H4 (cell line): ENCODE results near the gene TNFRSF1B. TPM values are rescaled to one million over a fixed set of nuclear protein-coding genes. Genes with fewer than 3 reads are reported as not detected.

ENCODE experiments used
- DNase-seq: peaks from one replicate; pipeline ENCODE4 v3.0.0-alpha.2; 2015; ENCODE audit warnings: low spot score
- total RNA-seq: library from RNA; depleted of rRNA; stranded (reverse); fragments of >200 nt; shearing (Covaris generic); gene quantifications from 2 replicates; pipeline ENCODE4 v1.2.3, GENCODE V29; 2014

Gene TNFRSF1B
- total RNA-seq, 1 experiment from 2014 or later: 0.93 TPM

DNA sequence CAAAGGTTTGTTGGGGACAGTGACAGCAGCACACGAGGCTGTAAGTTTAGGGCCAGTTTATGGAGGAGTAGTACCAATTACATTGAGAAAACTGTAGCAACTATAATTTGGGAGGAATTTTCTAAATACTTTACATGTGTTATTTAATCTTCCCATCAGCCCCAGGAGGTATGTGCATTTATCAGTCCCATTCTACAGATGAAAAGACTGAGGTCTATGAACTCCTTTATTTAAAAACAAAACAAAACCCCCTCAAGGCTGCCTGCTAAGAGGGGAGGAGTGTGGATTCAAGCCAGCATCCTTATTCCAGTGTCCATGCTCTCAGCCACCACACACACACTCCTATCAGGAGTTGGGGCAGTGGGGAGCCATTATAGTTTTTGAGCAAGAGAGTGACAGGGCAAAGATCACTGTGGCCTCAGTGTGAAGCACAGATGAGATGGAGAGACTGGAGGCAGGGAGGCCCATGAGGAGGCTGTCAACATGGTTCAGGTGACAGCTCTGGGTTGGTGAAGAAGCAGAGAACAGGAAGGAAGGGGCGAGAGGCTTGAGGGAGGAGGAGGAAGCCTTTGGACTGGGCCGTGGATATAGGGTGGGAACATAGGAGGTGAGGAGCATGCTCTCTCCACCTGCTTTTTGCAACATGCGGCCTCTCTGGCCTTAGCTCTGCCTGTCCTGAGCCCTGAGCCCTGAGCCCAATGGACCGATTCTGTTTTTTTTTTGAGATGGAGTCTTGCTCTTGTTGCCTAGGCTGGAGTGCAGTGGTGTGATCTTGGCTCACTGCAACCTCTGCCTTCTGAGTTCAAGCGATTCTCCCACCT lies 9.7 kb downstream of the TNFRSF1B start:
- no peak for DNase-seq

- no peak for DNase-seq
These were observed 10.6 kb downstream of the TNFRSF1B start for GRCh38 chr1:12177156-12177998.

DNA sequence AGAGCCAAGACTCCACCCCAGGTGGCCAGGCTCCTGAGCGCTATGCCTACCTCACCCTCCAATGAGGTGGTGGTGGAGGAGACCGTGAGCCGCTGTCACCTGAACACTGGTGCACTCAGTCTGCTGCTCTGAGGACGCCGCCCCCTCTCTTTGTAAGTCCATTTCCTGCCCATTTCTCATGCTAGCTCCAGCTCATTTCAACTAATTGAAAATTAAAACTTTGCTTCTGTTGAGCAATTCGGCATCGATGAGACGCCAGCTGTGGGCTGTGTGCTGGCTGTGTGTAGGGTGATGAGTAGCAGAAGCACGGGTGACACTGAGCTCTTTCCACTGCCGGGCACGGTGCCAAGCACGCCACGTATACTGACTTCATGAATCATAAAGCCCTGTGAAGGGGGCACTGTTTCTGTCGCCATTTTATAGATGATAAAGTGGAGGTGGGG lies 11.2 kb downstream of the TNFRSF1B start:
- DNase-seq: peak; percentile 23

DNA sequence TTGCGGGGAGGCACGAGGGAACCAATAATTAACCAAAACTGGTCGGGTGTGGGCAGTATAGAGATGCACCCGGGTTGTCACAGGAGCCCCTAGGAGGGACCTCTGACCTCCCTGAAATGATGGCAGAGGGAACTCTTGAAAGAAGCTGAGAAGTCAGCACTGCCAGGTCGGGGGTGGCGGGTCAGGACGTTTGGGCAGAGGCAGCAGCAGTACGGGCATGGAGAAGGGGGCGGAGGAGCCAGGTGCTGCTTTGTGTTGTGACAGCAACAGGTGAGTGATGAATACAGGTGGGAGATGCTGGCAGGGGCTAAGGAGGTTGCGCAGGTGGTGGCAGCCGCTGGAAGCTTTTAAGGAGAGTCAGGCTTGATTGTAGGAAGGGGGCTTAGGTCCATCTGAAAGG lies 11.7 kb downstream of the TNFRSF1B start:
- DNase-seq: no peak

DNA sequence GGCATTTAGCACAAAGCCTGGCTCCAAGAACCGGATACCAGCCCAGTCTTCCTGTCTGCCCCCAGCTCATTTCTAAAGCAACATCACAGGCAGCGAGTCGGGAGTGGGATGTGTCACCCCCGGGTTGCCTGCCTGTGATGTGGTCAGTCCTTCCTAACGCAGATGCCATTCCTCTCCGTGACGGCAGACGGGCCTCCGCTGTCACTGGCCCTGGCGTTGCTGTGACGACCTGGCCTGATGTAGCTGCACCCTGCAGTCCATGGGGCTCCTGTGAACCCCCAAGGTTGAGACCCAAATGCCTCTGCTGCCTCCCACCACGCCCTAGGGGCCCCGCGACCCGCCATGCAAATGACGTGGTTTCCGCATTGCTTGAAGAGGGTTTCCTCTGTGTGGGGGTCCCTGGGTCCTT lies 12.3 kb downstream of the TNFRSF1B start:
- DNase-seq: peak; percentile 63

GRCh38 chr1:12179676-12180075 lies 12.9 kb downstream of the TNFRSF1B start:
- no peak for DNase-seq

DNA sequence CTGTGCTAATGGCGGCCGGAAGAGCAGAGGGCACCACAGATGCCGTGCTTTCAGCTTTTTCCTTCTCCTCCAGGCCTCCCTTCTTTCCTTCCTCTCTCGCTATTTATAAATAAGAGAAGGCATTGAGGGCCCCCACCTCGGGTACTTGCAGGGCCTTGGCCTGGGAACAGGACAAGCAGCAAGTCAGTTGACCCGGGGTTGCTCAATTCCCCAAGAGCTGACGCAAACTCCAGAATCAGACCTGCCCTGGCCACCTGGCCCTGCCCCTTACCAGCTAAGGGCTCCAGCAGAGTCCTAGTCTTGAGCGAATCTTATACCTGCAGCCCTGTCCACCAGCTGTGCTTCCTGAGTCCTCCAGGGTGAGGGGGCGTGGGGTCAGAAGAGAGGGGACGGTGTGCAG lies 13.5 kb downstream of the TNFRSF1B start:
- no peak for DNase-seq

DNA sequence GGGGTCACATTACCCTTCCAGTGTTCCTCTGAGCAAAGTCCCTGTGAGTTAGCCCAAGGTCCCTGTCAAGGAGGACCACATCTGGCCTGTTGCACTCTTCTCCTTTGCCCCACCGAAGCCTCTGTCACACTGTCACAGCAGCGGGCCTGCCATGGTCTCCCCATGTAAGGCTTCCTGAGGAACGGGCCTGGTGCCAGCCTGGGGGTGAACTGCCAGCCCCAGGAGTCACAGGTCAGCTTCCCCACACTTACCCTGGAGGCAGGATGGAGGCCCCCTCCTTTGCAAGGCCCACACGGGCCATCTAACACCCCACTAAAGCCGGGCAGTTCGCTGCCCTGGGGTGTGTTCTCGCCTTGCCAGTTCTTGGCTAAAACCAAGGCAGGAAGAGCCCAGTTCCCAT lies 14.1 kb downstream of the TNFRSF1B start:
- no peak for DNase-seq

GRCh38 chr1:12181568-12181967 lies 14.8 kb downstream of the TNFRSF1B start:
- DNase-seq: no peak

GRCh38 chr1:12182410-12182984 lies 15.7 kb downstream of the TNFRSF1B start:
- DNase-seq: no peak

DNA sequence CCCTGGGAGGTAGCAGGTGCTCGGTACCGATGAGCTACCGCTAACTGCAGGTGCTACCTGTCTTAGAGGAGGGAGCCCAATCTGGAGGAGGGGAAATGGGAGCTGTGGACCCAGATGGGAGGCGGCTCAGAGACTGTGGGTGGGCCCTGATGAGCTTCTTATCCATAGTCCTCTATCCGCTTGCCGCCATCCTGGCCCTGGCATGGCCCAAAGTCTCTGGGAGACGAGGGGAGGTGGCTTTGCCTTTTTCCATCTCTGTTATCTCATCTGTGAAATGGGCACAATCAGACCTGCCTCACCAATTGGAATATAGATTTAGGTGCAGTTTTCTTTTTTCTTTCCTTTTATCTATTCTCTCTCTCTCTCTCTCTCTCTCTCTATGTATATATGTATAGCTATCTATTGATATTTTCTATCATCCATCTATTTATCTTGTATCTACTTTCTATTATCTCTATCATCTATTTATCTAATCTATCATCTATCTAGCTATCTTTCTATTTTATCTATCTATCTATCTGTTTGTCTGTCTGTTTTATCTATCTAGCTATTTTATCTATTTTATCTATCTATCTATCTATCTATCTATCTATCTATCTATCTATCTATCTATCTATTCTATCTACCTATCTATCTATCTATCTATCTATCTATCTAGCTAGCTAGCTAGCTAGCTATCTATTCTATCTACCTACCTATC lies 16.5 kb downstream of the TNFRSF1B start:
- no peak for DNase-seq

- DNase-seq: no peak
These were observed 17.4 kb downstream of the TNFRSF1B start for GRCh38 chr1:12184008-12184681.

DNA sequence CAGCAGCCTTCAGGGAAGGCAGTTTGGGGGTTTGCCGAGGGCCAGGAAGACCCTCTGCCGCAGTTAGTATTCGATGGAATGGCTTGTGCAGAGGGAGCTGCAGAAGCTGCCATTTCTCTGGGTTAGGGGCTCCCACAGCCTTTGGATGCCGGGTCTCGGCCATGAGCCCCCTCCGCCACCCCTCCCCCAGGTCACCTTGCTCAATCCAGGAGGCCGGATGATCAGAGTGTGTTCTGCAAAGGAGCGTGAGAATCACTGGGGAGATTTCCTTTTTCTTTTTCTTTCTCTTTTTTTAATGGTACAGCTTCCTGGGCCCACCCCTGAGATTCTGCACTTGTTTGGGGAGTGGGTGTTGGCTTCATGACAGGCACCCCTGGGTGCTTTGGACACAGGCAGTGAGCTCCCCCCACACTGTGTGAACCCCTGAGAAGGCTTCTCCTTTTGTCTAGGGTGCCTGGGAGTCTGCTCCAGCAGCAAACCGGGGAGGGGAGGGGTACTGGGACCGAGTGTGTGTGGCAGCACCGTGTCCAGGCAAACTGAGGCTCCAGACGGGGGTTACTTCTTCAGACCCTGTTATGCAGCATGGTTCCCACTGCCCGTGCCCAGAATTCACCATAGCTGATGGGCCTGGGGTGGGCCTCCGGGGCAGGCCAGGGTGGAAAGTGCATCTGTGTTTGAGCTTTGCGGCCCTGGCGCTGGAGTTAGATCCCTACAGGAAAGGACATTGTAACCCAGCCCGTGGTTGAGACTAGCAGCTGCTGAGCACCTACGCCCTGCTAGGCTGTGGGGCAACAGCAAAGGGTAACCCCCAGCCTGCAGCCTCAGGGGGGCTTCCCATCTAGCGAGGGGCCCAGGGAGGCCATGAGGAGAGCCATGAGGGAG lies 18.5 kb downstream of the TNFRSF1B start:
- DNase-seq: no peak

GRCh38 chr1:12185918-12186678 lies 19.3 kb downstream of the TNFRSF1B start:
- no peak for DNase-seq

DNA sequence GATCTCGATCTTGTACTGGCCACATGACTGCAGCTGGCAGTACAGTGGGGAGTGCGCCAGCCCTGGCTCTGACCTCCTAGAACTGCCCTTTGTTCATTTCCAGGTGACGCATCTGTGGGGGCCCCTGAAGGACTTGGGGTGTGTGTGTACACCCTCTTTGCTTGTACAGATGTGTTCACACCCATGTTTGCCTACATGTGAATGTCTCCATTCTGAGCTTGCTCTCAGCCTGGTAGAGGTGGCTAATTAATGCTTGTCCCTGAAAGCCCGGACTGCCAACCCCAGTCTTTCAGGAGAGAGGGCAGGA lies 19.8 kb downstream of the TNFRSF1B start:
- DNase-seq: no peak

DNA sequence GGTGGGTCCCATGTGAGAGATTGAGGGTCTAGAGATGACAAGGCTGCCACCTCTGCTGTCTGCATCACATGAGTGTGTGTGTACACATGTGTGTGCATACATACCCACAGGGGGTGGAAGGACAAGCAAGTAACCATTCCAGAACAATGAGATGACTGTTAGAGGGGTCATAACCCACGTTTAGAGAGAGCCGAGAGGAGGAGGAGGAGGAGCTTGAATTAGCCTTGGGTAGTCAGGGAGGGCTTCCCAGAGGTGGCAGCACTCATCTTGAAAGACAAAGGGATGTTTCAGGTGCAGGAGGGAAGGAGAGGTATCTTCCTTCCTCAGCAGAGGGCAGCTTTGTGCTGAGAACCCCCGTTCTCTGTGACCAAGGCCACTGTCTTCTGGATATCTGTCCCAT lies 21.3 kb downstream of the TNFRSF1B start:
- DNase-seq: no peak

DNA sequence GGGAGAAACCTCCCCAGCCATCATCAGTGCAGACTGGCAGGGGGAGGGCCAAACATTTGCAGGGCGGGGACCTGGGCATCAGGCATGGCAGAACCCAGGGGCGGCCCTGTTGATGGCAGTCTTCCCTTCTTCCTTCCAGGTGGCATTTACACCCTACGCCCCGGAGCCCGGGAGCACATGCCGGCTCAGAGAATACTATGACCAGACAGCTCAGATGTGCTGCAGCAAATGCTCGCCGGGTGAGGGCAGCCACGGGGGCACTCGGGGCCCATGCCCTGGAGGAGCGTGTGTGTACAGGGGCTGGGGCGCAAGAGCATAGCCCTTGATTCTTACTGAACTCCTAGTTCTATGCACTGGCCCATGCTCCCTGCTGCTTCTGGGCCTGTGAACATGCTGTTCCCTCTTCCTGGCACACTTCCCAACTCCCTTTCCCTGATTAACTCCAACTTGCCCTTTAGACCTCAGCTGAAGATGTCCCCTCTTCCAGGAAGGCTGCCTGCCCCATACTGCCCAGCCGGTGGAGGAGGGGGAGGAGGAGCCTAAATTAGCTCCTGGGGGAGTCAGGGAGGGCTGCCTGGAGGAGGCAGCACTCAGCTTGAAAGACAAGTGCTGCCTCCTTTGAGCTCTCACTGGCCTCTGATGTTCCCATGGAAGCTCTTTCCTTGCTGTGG lies 22.0 kb downstream of the TNFRSF1B start:
- no peak for DNase-seq

DNA sequence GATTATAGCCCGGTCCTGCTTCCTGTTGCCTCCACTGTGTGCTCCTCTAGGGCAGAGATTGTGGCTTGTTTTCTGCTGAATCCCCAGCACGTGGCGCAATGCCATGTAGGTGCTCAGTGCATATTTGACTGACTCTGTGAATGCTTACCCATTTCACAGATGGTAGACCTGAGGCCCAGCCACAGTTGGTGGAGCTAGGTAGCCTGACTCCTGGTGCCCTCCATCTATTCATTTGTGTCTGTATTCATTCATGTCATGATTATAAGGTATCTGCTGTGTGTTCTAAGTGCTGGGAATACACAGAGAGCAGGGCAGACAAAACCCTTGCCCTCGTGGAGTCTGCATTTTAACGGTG lies 22.5 kb downstream of the TNFRSF1B start:
- no peak for DNase-seq
